Omental fat pad (tissue), 4 donors: ENCODE measurements around the gene SIX5. TPM values are rescaled to one million over a fixed set of nuclear protein-coding genes. Genes with fewer than 3 reads are reported as not detected.
"Not testable (repeated sequence)": the region's sequence is repeated elsewhere in the genome, so short reads cannot be mapped to it uniquely, and the experiment has no call there.

ENCODE experiments used
- ATAC-seq: fragments of 150-250 bp; one replicate; pipeline ENCODE4 v1.9.1; 2016; ENCODE audit warnings: mild to moderate bottlenecking, moderate library complexity; ENCODE audit not compliant: low FRiP score
- DNase-seq: peaks from one replicate; pipeline ENCODE4 v3.0.0-alpha.2; 2019; ENCODE audit warnings: low spot score
- CTCF ChIP-seq, 3 donors: fragments of 450-650 bp; IDR thresholded peaks; one replicate each; pipeline ENCODE4 v1.5.1; 2016 to 2017; ENCODE audit warnings: antibody characterized with exemption in 3 of 3, mild to moderate bottlenecking in 3 of 3, moderate library complexity in 2 of 3
- total RNA-seq, 4 donors: library from RNA; depleted of rRNA; stranded (reverse); fragments of >200 nt; gene quantifications; one replicate each; pipeline ENCODE4 v1.1.0, GENCODE V29; 2016

SIX5 gene
- total RNA-seq, 4 donors from 2014 or later: 4.3 to 13.4 (median 7.8) TPM

GRCh38 chr19:45739498-45740439, 29.3 kb downstream of the SIX5 start:
- ATAC-seq (no peak), DNase-seq (no peak)
- no peak for TF ChIP-seq CTCF (IDR thresholded peaks at IDR 0.05)

GRCh38 chr19:45733160-45733810, 35.8 kb downstream of the SIX5 start, which contains the start of gene MEIOSIN:
Gene MEIOSIN, plus strand, starts transcription at chr19:45733439. Its CDS starts 1,938 bp downstream, at chr19:45735377.
- TF ChIP-seq CTCF (IDR thresholded peaks at IDR 0.05): no peak
- DNase-seq (no peak), ATAC-seq (no peak)

GRCh38 chr19:45730368-45731288, 38.4 kb downstream of the SIX5 start, which contains the start of gene FBXO46:
Gene FBXO46, minus strand, starts transcription at chr19:45730896. Its CDS starts 17,401 bp downstream, at chr19:45713495.
- ATAC-seq: peak; percentile 99
- no peak for TF ChIP-seq CTCF (IDR thresholded peaks at IDR 0.05)
- DNase-seq: peak; percentile 87

GRCh38 chr19:45729800-45730290, 39.2 kb downstream of the SIX5 start:
- ATAC-seq (no peak), DNase-seq (no peak)
- TF ChIP-seq CTCF (IDR thresholded peaks at IDR 0.05): no peak

GRCh38 chr19:45728683-45729082, 40.4 kb downstream of the SIX5 start:
- DNase-seq, ATAC-seq: not testable (repeated sequence)

GRCh38 chr19:45720065-45720464, 49.0 kb downstream of the SIX5 start:
- not testable (repeated sequence) for DNase-seq, ATAC-seq

GRCh38 chr19:45717983-45718650, 50.9 kb downstream of the SIX5 start:
- DNase-seq (no peak), ATAC-seq (no peak)
- no peak for TF ChIP-seq CTCF (IDR thresholded peaks at IDR 0.05)
